ENCODE data around the gene GFY.
"Not testable (repeated sequence)": the region's sequence is repeated elsewhere in the genome, so short reads cannot be mapped to it uniquely, and the experiment has no call there.

Gene GFY

GRCh38 chr19:49470615-49470978, 45.4 kb downstream of the GFY start:
- no peak for DNase-seq

GRCh38 chr19:49472936-49473335, 47.7 kb downstream of the GFY start:
- no peak for DNase-seq

GRCh38 chr19:49473501-49473867, 48.3 kb downstream of the GFY start:
- DNase-seq = not testable (repeated sequence)

GRCh38 chr19:49473868-49474541, 48.8 kb downstream of the GFY start, which contains the start of gene FLT3LG:
FLT3LG (plus strand) TSS chr19:49474215; CDS start chr19:49474640, 425 bp downstream.
- no peak for DNase-seq

GRCh38 chr19:49474542-49474924, 49.3 kb downstream of the GFY start:
- no peak for DNase-seq

GRCh38 chr19:49475191-49475917, 50.2 kb downstream of the GFY start:
- no peak for DNase-seq

- peak; percentile 62 for DNase-seq
Measured at GRCh38 chr19:49475995-49476880, 51.0 kb downstream of the GFY start.
